GM12873 (cell line): ENCODE measurements around the gene TTC13.

Experiments
- CTCF ChIP-seq: IDR thresholded peaks from 2 replicates; pipeline ENCODE4 v1.5.1; 2012; ENCODE audit warnings: low read depth, mild to moderate bottlenecking, moderate library complexity, low read length, control low read depth; ENCODE audit not compliant: insufficient read depth; ENCODE audit errors: missing control alignments

The TTC13 gene

GRCh38 chr1:230899841-230900251 is 78.8 kb downstream of the TTC13 start:
- TF ChIP-seq CTCF, result no peak

DNA sequence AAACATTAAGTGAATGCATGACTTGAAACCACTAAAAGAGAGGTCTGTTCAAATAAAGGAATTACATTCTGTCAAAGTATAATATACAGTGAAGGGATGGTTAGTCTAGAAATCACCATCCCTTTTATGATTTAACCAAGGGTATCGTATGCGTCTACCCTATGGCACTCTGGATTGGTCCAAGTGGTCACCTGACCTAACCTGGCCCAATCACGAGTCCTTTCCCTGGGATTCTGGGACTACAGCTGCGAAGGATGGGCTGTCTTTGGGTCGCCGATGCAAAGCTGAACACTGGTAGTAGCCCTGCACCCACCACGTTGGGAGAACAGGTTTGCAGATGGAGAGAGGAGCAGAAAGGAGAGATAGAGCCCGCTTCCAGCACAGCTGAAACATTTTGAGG is 79.9 kb downstream of the TTC13 start:
- no peak for TF ChIP-seq CTCF

DNA sequence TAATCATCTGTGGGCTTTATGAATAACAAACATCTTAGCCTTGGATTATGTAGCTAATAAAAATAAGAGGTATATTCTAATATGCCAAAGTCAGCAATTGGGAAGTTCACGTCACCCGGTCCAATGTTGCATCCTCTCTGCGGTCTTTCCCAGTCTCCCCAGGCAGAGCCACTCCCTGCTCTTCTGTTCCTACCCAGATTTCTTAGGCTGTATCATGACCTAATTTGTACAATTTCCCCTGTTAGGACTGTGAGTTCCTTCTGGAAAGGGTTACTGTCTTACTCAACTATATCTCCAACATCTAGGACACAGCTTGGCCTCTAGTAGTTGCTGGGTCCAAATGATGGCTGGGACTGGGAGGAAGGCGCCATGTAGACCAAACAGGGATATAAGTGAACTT is 80.5 kb downstream of the TTC13 start:
- TF ChIP-seq CTCF, result no peak

GRCh38 chr1:230896779-230897178 is 81.9 kb downstream of the TTC13 start:
- TF ChIP-seq CTCF, result no peak

DNA sequence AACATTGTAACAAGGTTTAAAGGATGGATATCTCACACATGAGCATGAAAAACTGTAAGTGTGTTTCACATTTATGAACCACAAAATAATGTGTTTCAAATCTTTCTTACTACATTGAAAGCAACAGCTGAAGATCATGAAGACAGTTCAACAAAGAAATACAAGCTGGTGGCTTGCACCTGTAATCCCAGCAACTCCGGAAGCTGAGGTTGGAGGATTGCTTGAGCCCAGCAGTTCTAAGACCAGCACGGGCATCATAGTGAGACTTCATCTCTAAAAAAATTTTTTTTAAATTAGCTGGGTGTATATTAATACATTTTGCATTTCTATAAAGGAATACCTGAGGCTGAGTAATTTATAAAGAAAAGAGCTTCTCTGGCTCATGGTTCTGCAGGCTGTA is 83.2 kb downstream of the TTC13 start:
- no peak for TF ChIP-seq CTCF

DNA sequence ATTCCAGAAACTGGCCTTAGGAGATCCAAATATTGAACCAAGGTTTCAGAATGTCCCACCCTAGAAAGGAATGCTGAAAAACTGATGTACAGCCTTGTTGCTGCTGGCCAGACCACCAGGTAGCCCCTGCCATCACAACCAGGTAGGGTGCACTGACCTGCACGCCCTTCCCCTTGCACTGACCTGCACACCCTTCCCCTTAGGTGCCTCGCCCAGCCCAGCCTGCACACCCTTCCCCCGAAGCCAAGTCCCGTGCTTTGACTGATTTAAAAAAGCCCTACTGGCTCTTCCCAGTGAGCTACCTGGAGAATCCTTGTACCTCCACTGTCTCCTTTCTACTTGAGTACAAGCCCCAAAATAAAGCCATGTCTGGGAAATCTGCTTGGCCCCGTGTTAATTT is 84.0 kb downstream of the TTC13 start:
- TF ChIP-seq CTCF, result no peak

DNA sequence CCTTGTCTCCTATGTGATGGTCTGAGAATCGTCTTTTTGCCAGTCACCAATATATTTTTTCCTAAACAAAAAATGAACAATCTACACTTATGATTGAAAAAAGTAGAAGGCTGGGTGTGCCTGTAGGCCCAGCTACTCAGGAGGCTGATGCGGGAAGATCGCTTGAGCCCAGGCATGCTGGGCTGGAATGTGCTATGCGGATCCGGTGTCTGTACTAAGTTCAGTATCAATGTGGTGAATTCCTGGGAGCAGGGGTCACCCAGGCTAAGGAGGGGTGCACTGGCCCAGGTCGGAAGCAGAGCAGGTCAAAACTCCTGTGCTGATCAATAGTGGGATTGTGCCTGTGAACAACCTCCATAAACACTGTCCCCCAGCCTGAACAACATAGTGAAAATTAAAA is 84.6 kb downstream of the TTC13 start:
- TF ChIP-seq CTCF, result no peak
